C4-2B (cell line): ENCODE data around the gene RRBP1.

ENCODE experiments used
- H3K27ac ChIP-seq: fragments of 450-650 bp; 2 replicates; pipeline ENCODE4 v1.5.1; 2017
- ZFX ChIP-seq: fragments of 450-650 bp; IDR thresholded peaks from 2 replicates; pipeline ENCODE4 v1.6.1; 2017
- TF ChIP-seq, protein P1 (sequence below): fragments of 450-650 bp; conservative IDR thresholded peaks from 2 replicates; pipeline ENCODE4 v1.5.1; 2017; ENCODE audit warnings: mild to moderate bottlenecking

The RRBP1 gene

DNA sequence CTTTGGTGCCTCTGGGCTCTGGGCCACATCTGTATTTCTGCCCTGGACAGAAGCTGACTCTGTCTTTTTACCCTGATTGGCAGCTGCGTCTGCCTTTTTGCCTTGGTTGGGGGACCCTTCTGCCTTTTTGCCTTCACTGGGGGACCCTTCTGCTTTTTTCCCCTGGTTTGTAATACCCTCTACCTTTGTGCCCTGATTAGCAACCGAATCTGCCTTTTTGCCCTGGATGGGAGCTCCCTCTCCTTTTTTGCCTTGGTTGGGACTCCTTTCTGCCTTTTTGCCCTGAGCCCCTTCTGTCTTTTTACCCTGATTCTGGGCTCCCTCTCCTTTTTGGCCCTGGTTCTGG, 23.4 kb downstream of the RRBP1 start:
- TF ChIP-seq, protein P1, sequence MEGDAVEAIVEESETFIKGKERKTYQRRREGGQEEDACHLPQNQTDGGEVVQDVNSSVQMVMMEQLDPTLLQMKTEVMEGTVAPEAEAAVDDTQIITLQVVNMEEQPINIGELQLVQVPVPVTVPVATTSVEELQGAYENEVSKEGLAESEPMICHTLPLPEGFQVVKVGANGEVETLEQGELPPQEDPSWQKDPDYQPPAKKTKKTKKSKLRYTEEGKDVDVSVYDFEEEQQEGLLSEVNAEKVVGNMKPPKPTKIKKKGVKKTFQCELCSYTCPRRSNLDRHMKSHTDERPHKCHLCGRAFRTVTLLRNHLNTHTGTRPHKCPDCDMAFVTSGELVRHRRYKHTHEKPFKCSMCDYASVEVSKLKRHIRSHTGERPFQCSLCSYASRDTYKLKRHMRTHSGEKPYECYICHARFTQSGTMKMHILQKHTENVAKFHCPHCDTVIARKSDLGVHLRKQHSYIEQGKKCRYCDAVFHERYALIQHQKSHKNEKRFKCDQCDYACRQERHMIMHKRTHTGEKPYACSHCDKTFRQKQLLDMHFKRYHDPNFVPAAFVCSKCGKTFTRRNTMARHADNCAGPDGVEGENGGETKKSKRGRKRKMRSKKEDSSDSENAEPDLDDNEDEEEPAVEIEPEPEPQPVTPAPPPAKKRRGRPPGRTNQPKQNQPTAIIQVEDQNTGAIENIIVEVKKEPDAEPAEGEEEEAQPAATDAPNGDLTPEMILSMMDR = no peak
- TF ChIP-seq ZFX = no peak
- no peak overlapping the region for H3K27ac ChIP-seq

DNA sequence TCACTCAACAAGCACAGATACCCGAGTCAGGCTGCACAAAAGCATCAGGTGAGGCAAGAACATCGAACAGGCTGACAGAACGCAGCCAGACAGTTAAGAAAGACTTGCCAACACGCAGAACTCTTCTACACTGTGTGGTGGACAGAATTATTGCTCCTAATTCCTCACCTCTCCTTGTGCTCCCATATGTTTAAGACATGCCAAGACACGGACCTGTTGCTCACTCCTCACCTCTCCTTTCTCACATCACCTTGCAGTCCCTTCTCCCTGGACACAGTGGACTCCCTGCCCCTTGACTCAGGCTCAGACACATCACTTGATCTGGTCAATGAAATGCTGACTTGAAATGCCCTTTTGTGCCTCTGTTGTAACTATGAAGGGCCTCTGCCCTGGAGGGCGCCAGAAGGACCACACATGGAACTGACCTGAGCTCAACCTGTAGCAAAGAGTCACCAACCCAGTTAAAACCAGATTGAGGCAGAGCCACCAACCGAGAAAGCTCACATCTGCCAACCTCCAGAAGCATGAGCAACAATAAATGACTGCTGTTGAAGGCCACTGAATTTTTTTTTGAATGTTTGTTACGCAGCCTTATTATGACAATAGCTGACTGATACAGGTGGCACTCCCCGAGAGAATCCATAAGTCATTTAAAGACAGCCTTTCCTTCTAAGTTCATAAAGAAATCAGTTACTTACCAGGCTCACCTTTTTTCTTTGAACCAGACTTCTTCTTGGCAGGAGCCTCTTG, 24.0 kb downstream of the RRBP1 start:
- TF ChIP-seq, protein P1 = no peak
- no peak for TF ChIP-seq ZFX
- H3K27ac ChIP-seq = no peak overlapping the region

DNA sequence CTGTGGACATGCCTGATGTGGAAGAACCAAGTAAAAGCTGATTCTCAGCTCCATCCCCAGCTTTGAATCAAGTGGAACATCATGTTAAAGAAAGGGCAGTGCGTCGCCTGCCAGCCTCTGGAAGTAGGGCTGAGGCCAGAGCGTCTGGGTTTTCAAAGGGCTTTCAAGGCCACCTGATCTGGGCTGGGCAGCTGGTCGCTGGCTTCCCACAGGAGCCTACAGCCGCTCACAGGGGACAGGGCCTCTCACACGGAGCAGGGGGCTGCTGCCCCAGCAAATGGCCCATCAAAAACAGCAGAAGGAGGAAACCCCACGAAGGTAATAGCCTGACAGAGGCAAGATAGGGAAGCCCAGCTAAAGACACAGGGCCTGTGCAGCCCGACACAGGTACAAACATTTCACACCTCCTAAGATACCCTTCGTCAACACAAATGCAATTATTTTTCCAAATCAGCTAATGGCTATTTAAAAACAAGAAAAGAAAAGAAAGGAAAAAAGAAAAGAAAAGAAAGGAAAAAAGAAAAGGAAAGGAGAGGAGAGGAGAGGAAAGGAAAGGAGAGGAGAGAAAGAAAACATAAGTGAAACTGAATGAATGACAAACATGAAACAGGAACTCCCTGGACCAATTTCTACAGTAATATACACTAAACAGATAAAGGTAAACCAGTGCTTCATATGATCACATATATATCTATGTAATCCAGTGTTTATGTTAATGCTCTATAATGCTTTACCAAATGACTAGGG, 24.8 kb downstream of the RRBP1 start:
- H3K27ac ChIP-seq = no peak overlapping the region
- TF ChIP-seq ZFX = no peak
- TF ChIP-seq, protein P1 = no peak

DNA sequence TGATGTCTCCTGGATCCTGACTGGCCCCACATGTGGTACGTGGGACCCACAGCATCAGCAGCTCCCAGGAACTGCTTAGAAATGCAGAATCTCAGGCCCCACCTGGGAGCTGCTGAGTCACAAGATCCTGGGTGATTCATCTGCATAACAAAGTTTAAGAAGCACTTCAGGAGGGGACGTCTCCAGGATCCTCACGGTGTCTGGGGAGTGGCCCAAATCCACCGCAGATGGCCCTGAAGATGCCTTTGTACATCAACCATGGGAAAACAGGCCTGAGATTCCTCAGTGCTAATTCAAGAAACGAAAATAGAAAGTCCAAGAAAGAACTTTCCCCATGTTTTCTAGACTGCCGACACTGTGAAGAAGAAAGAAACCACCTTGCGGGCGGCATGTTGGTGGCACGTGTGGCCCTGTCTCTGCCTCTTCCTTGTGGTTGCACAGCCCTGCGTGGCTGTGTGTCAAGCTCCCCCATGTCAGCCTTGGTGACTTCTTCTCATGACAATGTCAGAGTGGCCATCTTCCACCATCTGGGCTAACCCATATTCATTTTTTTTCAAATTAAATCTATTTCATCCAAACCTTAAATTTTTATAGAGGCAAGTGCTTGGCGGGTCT, 26.1 kb downstream of the RRBP1 start:
- H3K27ac ChIP-seq = no peak overlapping the region

DNA sequence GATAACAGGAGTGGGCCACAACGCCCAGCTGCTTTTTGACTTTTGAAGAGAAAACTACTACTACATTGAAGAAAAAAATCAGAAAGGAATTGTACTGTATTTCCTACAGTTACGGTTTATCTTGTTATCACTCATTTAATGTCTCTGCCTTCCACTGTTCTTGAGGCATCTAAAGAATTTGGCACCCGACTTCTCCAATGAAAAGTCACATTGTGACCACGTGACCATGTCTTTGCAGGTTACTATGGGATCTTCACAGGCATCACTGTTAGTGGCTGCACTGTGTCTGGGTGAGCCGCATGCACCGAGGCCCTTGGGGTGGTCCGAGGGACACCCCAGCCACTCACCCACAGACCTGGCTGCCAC, 26.8 kb downstream of the RRBP1 start:
- H3K27ac ChIP-seq = no peak overlapping the region
- TF ChIP-seq, protein P1 = peak; percentile 44
- TF ChIP-seq ZFX = no peak

More for the DNA sequence above, 26.1 kb downstream of the RRBP1 start:
- TF ChIP-seq, protein P1 = no peak
- no peak for TF ChIP-seq ZFX

DNA sequence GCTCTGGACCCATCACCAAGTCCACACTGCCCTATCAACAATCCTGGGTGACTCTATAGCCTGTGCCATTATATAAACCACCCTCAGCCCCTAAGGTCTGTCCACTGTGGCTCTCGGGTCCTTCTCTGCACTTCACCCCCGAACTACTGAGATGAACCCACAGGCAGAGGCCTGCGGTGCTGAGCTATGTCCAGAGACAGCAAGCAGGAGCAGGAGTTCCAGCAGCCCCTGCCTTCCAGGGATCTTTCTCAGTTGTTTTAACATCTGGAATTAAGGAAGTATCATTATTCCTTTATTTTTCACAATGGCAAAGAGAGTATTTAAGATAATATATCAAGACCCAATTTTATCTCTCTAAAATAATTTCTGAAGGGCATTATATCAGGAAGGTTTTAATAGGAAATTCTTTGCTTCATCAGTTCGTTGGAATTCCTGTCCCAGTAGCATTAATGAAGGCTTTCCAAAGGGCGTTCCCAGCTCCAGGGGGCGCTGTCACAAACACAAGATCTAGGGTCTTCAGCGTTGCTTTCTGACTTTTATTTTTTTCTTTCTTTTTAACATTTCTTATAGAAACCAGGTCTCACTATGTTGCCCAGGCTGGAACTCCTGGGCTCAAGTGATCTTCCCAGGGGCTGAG, 27.3 kb downstream of the RRBP1 start:
- H3K27ac ChIP-seq = no peak overlapping the region
- no peak for TF ChIP-seq ZFX
- TF ChIP-seq, protein P1 = peak; percentile 73
